GM21515 (cell line): Measurements from ENCODE around the gene HNMT.
"Not testable (repeated sequence)": the region's sequence is repeated elsewhere in the genome, so short reads cannot be mapped to it uniquely, and the experiment has no call there.

Source experiments
- ATAC-seq: cut with Tn5 transposase; IDR thresholded peaks from one replicate; pipeline ENCODE4 v1.9.1; 2021; ENCODE audit not compliant: unreplicated experiment

The HNMT gene

DNA sequence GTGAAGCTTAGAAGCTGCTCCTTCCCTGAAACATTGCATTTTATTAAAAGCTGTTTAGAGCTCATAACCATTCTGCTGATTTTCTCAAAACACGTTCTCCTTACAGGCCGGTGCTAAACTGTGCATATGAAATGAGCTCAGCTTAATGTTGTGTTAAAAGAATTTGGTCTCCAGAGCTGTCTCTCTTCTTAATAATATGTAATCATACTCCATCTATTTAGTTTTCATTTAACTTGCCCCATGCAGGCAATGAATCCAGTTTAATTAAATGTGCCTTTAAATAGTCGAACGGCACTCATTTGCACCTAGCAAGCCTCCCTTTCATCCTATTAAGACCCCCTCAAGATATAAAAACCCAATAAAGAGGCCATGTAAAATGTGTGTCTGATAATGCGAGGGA lies 76.3 kb downstream of the HNMT start:
- no peak for ATAC-seq

DNA sequence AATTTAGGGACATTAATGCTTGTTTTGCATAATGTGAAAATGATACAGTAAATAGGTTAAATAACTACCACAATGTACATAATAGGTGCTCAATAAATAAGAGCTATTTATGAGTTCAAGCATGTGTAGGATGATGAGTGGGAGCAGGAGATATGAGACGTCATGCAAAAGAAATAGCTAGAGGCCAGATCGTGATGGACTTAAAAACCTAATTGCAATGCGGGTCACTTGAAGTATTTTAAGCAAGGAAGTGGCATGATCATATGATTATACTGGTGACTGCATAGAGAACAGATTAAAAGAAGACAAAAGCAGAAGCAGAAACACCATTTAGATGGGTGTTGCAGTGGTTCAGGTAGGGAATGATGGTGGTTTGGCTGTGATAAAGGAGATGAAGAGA lies 78.0 kb downstream of the HNMT start:
- ATAC-seq = no peak

DNA sequence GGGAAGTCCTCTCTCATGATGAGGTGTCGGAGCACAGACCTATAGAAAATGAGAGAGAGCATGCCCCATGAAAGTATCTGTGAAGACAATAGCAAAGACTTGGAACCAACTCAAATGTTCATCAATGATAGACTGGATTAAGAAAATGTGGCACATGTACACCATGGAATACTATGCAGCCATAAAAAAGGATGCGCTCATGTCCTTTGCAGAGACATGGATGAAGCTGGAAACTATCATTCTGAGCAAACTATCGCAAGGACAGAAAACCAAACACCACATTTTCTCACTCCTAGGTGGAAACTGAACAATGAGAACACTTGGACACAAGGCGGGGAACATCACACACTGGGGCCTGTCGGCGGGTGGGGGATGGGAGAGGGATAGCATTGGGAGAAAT lies 79.3 kb downstream of the HNMT start:
- ATAC-seq = not testable (repeated sequence)

DNA sequence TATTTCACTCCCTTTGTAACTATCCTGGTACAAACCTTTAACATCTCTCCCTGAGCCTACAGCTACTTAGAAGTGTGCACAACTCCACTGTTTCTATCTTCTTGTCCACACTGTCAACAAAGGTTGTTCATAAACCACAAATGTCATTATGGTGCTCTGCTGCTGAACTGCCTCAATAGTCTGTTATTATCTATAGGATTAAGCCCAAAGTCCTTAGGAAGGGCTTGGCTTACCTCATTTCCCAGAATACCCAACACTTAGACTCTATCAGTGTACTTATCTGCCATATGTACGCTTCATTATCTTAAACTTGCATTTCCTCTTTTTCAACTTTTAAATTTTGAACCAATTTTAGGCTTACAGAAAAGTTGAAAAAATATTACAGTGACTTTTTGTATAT lies 94.2 kb downstream of the HNMT start:
- ATAC-seq = no peak

DNA sequence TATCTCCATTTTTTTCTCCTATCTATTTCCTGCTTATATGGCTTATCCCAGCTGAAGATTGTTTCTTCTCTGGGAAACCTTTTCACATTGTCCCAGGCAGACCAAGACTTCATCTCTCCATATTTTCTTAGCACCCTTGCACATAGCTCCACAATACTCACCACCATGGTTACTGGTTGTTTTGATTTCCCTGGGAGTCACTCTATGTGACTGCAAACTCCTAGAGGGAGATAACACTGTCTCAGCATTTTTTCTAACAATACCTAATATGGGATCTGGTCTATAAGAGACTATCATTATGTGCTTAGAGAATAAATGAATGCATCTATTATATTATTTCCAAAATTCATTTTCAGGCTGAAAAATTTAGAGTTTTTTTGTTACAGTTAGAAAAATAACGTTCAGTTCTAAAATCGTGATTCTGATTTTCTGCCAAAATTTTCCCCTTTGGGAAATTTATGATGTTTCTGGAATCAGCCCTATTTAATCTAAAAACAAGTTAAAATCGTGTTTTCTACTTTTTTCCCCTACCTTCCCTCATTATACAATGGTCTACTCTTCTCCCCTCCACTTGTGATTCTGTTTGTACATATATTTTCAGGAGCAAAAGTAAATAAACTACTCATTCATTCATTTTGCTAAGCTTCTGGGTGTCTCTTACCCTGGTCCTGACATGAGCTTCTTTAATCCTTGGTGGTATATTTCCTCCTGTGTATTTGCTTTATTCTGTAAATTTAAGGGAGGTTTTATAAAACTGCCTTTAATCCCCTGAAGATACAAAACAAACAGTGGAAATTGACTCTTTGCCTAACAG lies 95.4 kb downstream of the HNMT start:
- ATAC-seq = no peak

DNA sequence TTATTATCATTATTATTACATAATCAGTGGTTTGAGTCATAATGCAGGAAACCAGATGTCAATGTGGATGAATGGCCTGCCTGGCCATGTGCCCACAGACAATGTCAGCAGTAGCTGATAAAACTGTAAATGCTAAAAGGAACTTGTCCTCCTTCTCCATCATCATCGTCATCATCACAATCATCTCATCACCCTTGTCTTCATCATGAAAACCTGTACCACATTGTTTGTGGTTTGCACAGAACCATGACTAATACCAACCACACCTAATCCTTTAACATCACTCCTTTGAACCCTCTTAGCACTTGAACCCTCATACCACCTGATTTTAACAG lies 96.0 kb downstream of the HNMT start:
- no peak for ATAC-seq

DNA sequence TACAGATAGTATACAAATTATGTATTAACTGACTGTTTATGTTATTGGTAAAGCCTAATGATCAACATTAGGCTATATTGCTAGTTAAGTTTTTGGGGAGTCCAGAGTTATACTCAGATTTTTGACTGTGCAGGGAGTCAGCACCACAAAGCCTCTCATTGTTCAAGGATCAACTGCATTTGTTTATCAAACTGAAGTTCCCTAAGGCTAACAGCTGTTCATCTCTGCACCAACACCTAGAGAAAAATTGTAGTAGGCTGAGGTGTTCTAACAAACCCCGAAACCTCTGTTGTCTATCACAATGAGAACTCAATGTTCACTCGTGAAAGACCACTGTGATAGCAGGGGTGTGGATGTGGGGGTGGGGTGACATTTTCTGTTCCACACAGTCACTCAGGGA lies 97.7 kb downstream of the HNMT start:
- no peak for ATAC-seq

DNA sequence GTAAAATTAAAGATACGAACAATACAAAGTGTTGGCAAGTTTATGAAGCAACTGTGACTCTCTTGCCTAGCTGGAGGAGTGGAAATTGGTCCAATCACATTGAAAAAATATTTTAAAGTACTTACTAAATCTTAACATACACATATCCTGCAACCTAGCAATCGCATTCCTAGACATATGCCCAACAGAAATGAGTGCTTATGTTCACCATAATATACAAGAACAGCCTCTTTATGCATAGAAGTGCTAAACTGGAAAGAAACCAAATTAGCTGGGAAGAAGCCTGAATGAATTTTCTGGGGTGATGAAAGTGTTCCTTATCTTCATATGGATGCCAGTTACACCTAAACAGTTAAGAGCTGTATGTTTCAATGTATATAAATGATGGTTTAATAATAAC lies 98.9 kb downstream of the HNMT start:
- no peak for ATAC-seq
